Measurements from ENCODE around the gene SLC38A8. TPM values are rescaled to one million over a fixed set of nuclear protein-coding genes. Genes with fewer than 3 reads are reported as not detected.

SLC38A8 gene
- total RNA-seq, 4 donors from 2014 or later = not detected

DNA sequence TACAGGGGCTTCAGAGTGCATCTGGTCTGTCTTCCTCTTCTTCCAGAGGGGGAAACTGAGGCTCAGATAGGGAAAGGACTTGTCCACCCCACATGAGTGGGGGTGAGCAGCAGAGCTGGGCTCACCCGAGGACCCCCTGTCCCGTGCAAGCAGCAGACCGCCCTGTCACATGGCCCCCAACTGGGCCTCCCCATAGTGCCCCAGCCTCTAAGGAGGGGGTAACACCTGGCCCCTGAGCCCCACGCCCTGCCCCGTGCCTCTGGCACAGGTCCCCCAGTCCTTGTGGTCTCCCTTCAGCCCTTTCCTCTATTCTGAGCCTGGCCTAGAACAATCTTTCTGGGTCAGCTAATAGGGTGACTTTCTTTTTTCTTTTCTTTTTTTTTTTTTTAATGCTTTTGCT is 81.0 kb downstream of the SLC38A8 start:
- intact Hi-C loops (cut with DNase I; ENCODE audit: low total_unique reads) = no loop called here
- no peak overlapping the region for H3K4me3 ChIP-seq (ENCODE audit: low read depth, poor library complexity, severe bottlenecking)
- DNase-seq (ENCODE audit: low spot score in 2 of 2) = no peak
- TF ChIP-seq, protein P1, sequence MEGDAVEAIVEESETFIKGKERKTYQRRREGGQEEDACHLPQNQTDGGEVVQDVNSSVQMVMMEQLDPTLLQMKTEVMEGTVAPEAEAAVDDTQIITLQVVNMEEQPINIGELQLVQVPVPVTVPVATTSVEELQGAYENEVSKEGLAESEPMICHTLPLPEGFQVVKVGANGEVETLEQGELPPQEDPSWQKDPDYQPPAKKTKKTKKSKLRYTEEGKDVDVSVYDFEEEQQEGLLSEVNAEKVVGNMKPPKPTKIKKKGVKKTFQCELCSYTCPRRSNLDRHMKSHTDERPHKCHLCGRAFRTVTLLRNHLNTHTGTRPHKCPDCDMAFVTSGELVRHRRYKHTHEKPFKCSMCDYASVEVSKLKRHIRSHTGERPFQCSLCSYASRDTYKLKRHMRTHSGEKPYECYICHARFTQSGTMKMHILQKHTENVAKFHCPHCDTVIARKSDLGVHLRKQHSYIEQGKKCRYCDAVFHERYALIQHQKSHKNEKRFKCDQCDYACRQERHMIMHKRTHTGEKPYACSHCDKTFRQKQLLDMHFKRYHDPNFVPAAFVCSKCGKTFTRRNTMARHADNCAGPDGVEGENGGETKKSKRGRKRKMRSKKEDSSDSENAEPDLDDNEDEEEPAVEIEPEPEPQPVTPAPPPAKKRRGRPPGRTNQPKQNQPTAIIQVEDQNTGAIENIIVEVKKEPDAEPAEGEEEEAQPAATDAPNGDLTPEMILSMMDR (IDR thresholded peaks at IDR 0.05) = no peak
- TF ChIP-seq POLR2A (IDR thresholded peaks at IDR 0.05) = no peak
- 82 to 88% methylated on average over 3 to 5 of the region's 5 CpGs for whole genome bisulfite sequencing, 2 donors

DNA sequence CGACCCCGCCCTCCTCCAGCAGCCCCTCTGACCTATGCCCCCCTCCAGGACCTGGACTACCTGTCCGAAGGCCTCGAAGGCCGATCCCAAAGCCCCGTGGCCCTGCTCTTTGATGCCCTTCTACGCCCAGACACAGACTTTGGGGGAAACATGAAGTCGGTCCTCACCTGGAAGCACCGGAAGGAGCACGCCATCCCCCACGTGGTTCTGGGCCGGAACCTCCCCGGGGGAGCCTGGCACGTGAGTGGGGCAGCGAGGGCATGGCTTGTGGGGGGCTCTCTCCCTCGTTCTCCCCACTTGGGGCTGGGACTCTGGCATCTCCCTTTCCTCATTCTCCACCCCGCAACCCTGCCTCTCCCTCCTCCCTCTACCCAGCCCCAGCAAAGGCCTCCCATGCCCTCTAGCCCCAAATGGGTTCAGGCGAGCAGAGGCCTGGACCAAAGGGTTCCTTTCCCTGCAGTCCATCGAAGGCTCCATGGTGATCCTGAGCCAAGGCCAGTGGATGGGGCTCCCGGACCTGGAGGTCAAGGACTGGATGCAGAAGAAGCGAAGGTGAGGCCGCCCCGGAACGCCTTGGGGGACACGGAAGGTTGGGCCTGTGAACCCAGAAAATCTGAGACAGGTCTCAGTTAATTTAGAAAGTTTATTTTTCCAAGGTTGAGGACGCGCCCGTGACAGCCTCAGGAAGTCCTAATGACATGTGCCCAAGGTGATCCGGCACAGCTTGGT is 81.9 kb downstream of the SLC38A8 start:
- TF ChIP-seq, protein P1 (IDR thresholded peaks at IDR 0.05) = no peak
- no peak for TF ChIP-seq POLR2A (IDR thresholded peaks at IDR 0.05)
- no peak for DNase-seq (ENCODE audit: low spot score in 2 of 2)
- H3K4me3 ChIP-seq (ENCODE audit: low read depth, poor library complexity, severe bottlenecking) = no peak overlapping the region
- intact Hi-C loops (cut with DNase I; ENCODE audit: low total_unique reads) = no loop called here
- WGBS, 2 donors = 92% methylated on average over 26 to 29 of the region's 29 CpGs

Other genes with a start within 250 kb of the SLC38A8 start
- 10 to 100 TPM in 3 of 4 donors, 1 to 10 TPM in 1; 5.8 to 22.5 (median 12.5) TPM for gene HSBP1, start 234.8 kb downstream of the SLC38A8 start, total RNA-seq
- 1 to 10 TPM; 3.8 to 8.8 (median 5.2) TPM for gene MLYCD, start 143.7 kb downstream of the SLC38A8 start, total RNA-seq
- gene OSGIN1, start 89.6 kb downstream of the SLC38A8 start, total RNA-seq = 1 to 10 TPM; 1.1 to 3.2 (median 2.4) TPM
- gene NECAB2, start 74.6 kb downstream of the SLC38A8 start, total RNA-seq = not detected
- gene MBTPS1, start 74.1 kb upstream of the SLC38A8 start, total RNA-seq = 10 to 100 TPM; 57.0 to 98.8 (median 81.4) TPM
- 10 to 100 TPM in 3 of 4 donors, 1 to 10 TPM in 1; 8.0 to 14.2 (median 12.0) TPM for gene HSDL1, start 102.4 kb upstream of the SLC38A8 start, total RNA-seq
- gene DNAAF1, start 102.5 kb upstream of the SLC38A8 start, total RNA-seq = 1 to 10 TPM in 1 of 4 donors, under 1 TPM in 1, not detected in 2; 0.71 to 1.0 TPM
- gene TAF1C, start 144.3 kb upstream of the SLC38A8 start, total RNA-seq = 10 to 100 TPM; 35.8 to 41.8 (median 36.5) TPM
- gene ADAD2, start 148.4 kb upstream of the SLC38A8 start, total RNA-seq = 1 to 10 TPM in 1 of 4 donors, under 1 TPM in 1, not detected in 2; 0.96 to 1.2 TPM
- gene KCNG4, start 197.2 kb upstream of the SLC38A8 start, total RNA-seq = not detected

Measured in lower leg skin (tissue), 4 donors.